HepG2 (cell line): Measurements from ENCODE around the gene ZFP62. TPM values are rescaled to one million over a fixed set of nuclear protein-coding genes. Genes with fewer than 3 reads are reported as not detected.

Experiments used
- ATAC-seq: fragments of 200-7000 bp; cut with Tn5 transposase; 3 replicates; pipeline ENCODE4 v1.9.1; 2020; ENCODE audit warnings: mild to moderate bottlenecking, moderate library complexity
- BruUV-seq: library from RNA; stranded (reverse); fragments of 400-500 nt; replicated peaks from 2 replicates; lab custom pipeline; 2021; lab: Mats Ljungman, UMichigan
- CTCF ChIA-PET: fragments of 300-600 bp; formaldehyde crosslinking; extraction: SDS; loops from one replicate; lab custom pipeline; 2021; ENCODE audit warnings: low total read pairs, inconsistent platforms, low intra/inter-chr PET ratio; lab: Yijun Ruan, JAX
- POLR2A ChIA-PET: fragments of 350-600 bp; sonication (Branson Sonifier 250); formaldehyde crosslinking; loops from one replicate; lab custom pipeline; 2020; ENCODE audit warnings: antibody characterized with exemption, inconsistent platforms; lab: Yijun Ruan, JAX
- DNase-seq: peaks from one replicate; pipeline ENCODE4 v3.0.0-alpha.2; 2015; ENCODE audit warnings: low spot score
- FAIRE-seq: peaks from 3 replicates; lab custom pipeline; 2011; peaks lifted over from hg19 to GRCh38; lab: Jason Lieb, UNC
- H2AFZ ChIP-seq: one replicate; pipeline ENCODE4 v1.6.1; 2011; ENCODE audit warnings: low read length, inconsistent platforms
- H3K27ac ChIP-seq: fragments of 300-600 bp; 3 replicates; pipeline ENCODE4 v1.8.0; 2011; ENCODE audit warnings: mixed run types, mild to moderate bottlenecking, mixed read lengths, low read length, inconsistent platforms; ENCODE audit not compliant: insufficient read depth; ENCODE audit errors: extremely low read length
- H3K27me3 ChIP-seq, 2 experiments: fragments of 200-600 bp in 1 of 2; 2 replicates in 1 of 2; 3 replicates in 1 of 2; pipeline versions ENCODE4 v1.6.0 to v1.8.0; 2011; ENCODE audit warnings: low read length in 2 of 2, mild to moderate bottlenecking in 2 of 2, moderate library complexity in 2 of 2, inconsistent platforms in 1 of 2; ENCODE audit not compliant: insufficient read depth in 2 of 2, control insufficient read depth in 1 of 2
- H3K36me3 ChIP-seq, 2 experiments: fragments of 200-600 bp in 1 of 2; replicated peaks in 1 of 2; 2 replicates in 1 of 2; 3 replicates in 1 of 2; pipeline versions ENCODE4 v1.5.1 to v1.8.0; 2011; ENCODE audit warnings: low read length in 2 of 2, inconsistent platforms in 1 of 2; ENCODE audit not compliant: insufficient read depth in 2 of 2, control insufficient read depth in 1 of 2
- H3K4me1 ChIP-seq: 2 replicates; pipeline ENCODE4 v1.5.1; 2012; ENCODE audit warnings: low read length, inconsistent platforms; ENCODE audit not compliant: insufficient read depth
- H3K4me2 ChIP-seq: 2 replicates; pipeline ENCODE4 v1.6.0; 2011; ENCODE audit warnings: low read depth, low read length, inconsistent platforms
- H3K4me3 ChIP-seq, 3 experiments: fragments of 200-600 bp in 1 of 3; sonication (generic), shearing (Covaris generic) in 1 of 3; replicated peaks in 1 of 3; 2 replicates each; pipeline ENCODE4 v1.5.1; 2011 to 2016; ENCODE audit warnings: low read length in 3 of 3, inconsistent platforms in 2 of 3, low read depth in 2 of 3, mild to moderate bottlenecking in 2 of 3, control low read depth in 1 of 3, mixed read lengths in 1 of 3; ENCODE audit not compliant: insufficient read depth in 1 of 3
- H3K79me2 ChIP-seq: one replicate; pipeline ENCODE4 v1.6.1; 2011; ENCODE audit warnings: low read length, inconsistent platforms; ENCODE audit not compliant: insufficient read depth
- H3K9ac ChIP-seq: 2 replicates; pipeline ENCODE4 v1.6.0; 2011; ENCODE audit warnings: mild to moderate bottlenecking, low read depth, low read length, inconsistent platforms; ENCODE audit not compliant: insufficient read depth
- H3K9me3 ChIP-seq: 2 replicates; pipeline ENCODE4 v1.5.1; 2012; ENCODE audit warnings: mild to moderate bottlenecking, low read length
- H4K20me1 ChIP-seq: 2 replicates; pipeline ENCODE4 v1.6.0; 2011; ENCODE audit warnings: inconsistent platforms, mild to moderate bottlenecking, low read length, moderate library complexity; ENCODE audit not compliant: insufficient read depth
- CEBPB ChIP-seq: IDR thresholded peaks from 2 replicates; pipeline ENCODE4 v1.6.1; 2011; ENCODE audit warnings: low read depth, low read length, improper control_type of control experiment, borderline replicate concordance
- CEBPG ChIP-seq: IDR thresholded peaks from 2 replicates; pipeline ENCODE4 v1.6.1; 2016
- HNRNPL ChIP-seq: fragments of 200-400 bp; formaldehyde crosslinking; IDR thresholded peaks from 2 replicates; pipeline ENCODE4 v1.6.1; 2017; ENCODE audit warnings: mild to moderate bottlenecking, low read depth, low read length
- RAD51 ChIP-seq: fragments of 450-650 bp; IDR thresholded peaks from 2 replicates; pipeline ENCODE4 v1.6.1; 2016; ENCODE audit warnings: borderline replicate concordance
- USF2 ChIP-seq, 2 experiments: sonication (generic) in 1 of 2; formaldehyde crosslinking in 1 of 2; IDR thresholded peaks; 2 replicates each; pipeline versions ENCODE4 v1.5.1 to v1.6.1; 2011 to 2020; ENCODE audit warnings: borderline replicate concordance in 1 of 2, low read depth in 1 of 2, low read length in 1 of 2, mild to moderate bottlenecking in 1 of 2, missing genetic modification reagents in 1 of 2, moderate library complexity in 1 of 2
- ZFX ChIP-seq: sonication (generic); formaldehyde crosslinking; IDR thresholded peaks from 2 replicates; pipeline ENCODE4 v1.4.0; 2020; ENCODE audit warnings: mild to moderate bottlenecking, low read depth, missing genetic modification reagents, moderate library complexity
- ZFY ChIP-seq: sonication (generic); formaldehyde crosslinking; IDR thresholded peaks from 2 replicates; pipeline ENCODE4 v1.4.0; 2020; ENCODE audit warnings: missing genetic modification reagents
- ZNF12 ChIP-seq: sonication (generic); formaldehyde crosslinking; IDR thresholded peaks from 2 replicates; pipeline ENCODE4 v1.5.0; 2020; ENCODE audit warnings: missing genetic modification reagents
- ZNF124 ChIP-seq: sonication (generic); formaldehyde crosslinking; IDR thresholded peaks from 2 replicates; pipeline ENCODE4 v1.4.0; 2020; ENCODE audit warnings: missing genetic modification reagents
- ZNF800 ChIP-seq: sonication (generic); formaldehyde crosslinking; IDR thresholded peaks from 2 replicates; pipeline ENCODE4 v1.4.0; 2020; ENCODE audit warnings: missing genetic modification reagents
- ZSCAN5A ChIP-seq: sonication (generic); formaldehyde crosslinking; IDR thresholded peaks from 2 replicates; pipeline ENCODE4 v1.8.0; 2022; ENCODE audit warnings: mild to moderate bottlenecking, missing genetic modification reagents, borderline replicate concordance
- WGBS: methylation state at CpG from one replicate; pipeline ENCODE4 v1.1.6; 2017; ENCODE audit warnings: low lambda C conversion rate; 5-methylcytosine and 5-hydroxymethylcytosine counted together
- in situ Hi-C: cut with HindIII; loops from 2 replicates; pipeline ENCODE4 v1.10.0; 2017; ENCODE audit warnings: low pct_unique_long_range_greater_than_20kb; ENCODE audit not compliant: extremely low pct_ligation_motif_present
- intact Hi-C: fragments of 100-400 bp; cut with micrococcal nuclease; formaldehyde crosslinking; loops from one replicate; pipeline ENCODE4 v1.10.0; 2022; ENCODE audit not compliant: unreplicated experiment
- polyA plus RNA-seq, 8 experiments: library from polyadenylated mRNA; depleted of rRNA in 3 of 8; stranded (reverse) in 7 of 8; unstranded in 1 of 8; fragments of >200 nt; fragmentation: Illumina TruSeq in 4 of 8; extraction: Trizol in 4 of 8; gene quantifications; 2 replicates each; pipeline versions ENCODE4 v1.2.1 to v1.2.3, GENCODE V29; 2011 to 2016; ENCODE audit warnings: low read depth in 4 of 8, missing spikeins in 1 of 8, mixed read lengths in 1 of 8; ENCODE audit not compliant: insufficient read depth in 1 of 8
- total RNA-seq, 5 experiments: library from RNA; depleted of rRNA; stranded (reverse); fragments of >200 nt; fragmentation: Illumina TruSeq; extraction: Trizol; gene quantifications; 2 replicates each; pipeline ENCODE4 v1.2.3, GENCODE V29; 2016; ENCODE audit warnings: low read depth in 1 of 5

Gene ZFP62
- total and polyA plus RNA-seq, 2 of the 13 experiments (the other 11 are each of a cell fraction or from before 2014, with no cell fraction given): 8.2 to 19.4 TPM

GRCh38 chr5:180807046-180807445 lies 54.0 kb downstream of the ZFP62 start:
- ATAC-seq (no peak), DNase-seq (no peak), FAIRE-seq (no peak)
- Histone ChIP-seq H2AFZ (no peak overlapping the region), H3K4me2 (peak overlapping the region; percentile 79), H3K4me1 (peaks cover 60% of the 10 kb centered on the region), H3K9me3 (no peaks in the 10 kb centered on the region), H3K4me3 (peak overlapping the region; percentile 72 to 85 (median 79)), H3K36me3 (peaks cover 0 to 3% of the 10 kb centered on the region in 2 experiments; a peak in 1 of 5 replicates), H3K27me3 (no peaks in the 10 kb centered on the region; a peak in 1 of 5 replicates), H3K9ac (peak overlapping the region; percentile 89), H4K20me1 (peaks cover 38% of the 10 kb centered on the region), H3K79me2 (peaks cover 63% of the 10 kb centered on the region), H3K27ac (peak overlapping the region; percentile 100)
- in situ Hi-C loops: no loop called here
- BruUV-seq: no TSS peak
- TF ChIP-seq ZFY (CRISPR knock-in tag) (peak; percentile 37; the same call in 1 of the 2 replicates), ZNF12 (peak; percentile 78; the same call in 1 of the 2 replicates), ZNF124 (CRISPR knock-in tag) (no peak)
- ChIA-PET CTCF (no interaction called here), POLR2A (interaction anchor here (0.7 kb wide), 1 partner anchor 53 kb away, joined by 3 read pairs; no protein-coding TSS in a partner anchor)
- 36% methylated on average over 1 of the region's 1 CpG for WGBS
- intact Hi-C loops: no loop called here

- intact Hi-C loops: no loop called here
- DNase-seq: no peak
- POLR2A ChIA-PET: interaction anchor here (0.7 kb wide), 1 partner anchor 54 kb away, joined by 3 read pairs; no protein-coding TSS in a partner anchor
- Histone ChIP-seq H3K4me3 (peak overlapping the region; percentile 72 to 85 (median 79); a peak in 5 of 6 replicates), H3K4me1 (peaks cover 60% of the 10 kb centered on the region), H3K79me2 (peaks cover 69% of the 10 kb centered on the region), H2AFZ (no peak overlapping the region), H3K27me3 (no peaks in the 10 kb centered on the region; a peak in 1 of 5 replicates), H3K4me2 (peak overlapping the region; percentile 79), H3K36me3 (peaks cover 0 to 3% of the 10 kb centered on the region in 2 experiments; a peak in 1 of 5 replicates), H3K9me3 (no peaks in the 10 kb centered on the region), H3K9ac (peak overlapping the region; percentile 89), H3K27ac (peak overlapping the region; percentile 20), H4K20me1 (peaks cover 44% of the 10 kb centered on the region)
- FAIRE-seq: no peak
- WGBS: 41% methylated on average over 7 of the region's 9 CpGs
- CTCF ChIA-PET: no interaction called here
- no peak for ATAC-seq
- no TSS peak for BruUV-seq
- in situ Hi-C loops: no loop called here
- peak; percentile 53; the same call in 1 of the 2 replicates for TF ChIP-seq RAD51
- no peak for TF ChIP-seq ZSCAN5A
- peak; percentile 53; the same call in 1 of the 2 replicates for TF ChIP-seq CEBPG (CRISPR knock-in tag)
- TF ChIP-seq HNRNPL: no peak
- peak; percentile 15; the same call in 1 of the 2 replicates for TF ChIP-seq ZFX (CRISPR knock-in tag)
- peak; percentile 60 for TF ChIP-seq USF2 (IDR thresholded peaks at IDR 0.05; ENCODE audit: low read depth, low read length)
- TF ChIP-seq USF2 (CRISPR knock-in tag; IDR thresholded peaks at IDR 0.05; ENCODE audit: borderline replicate concordance): peak; percentile 61; the same call in 1 of the 2 replicates
- TF ChIP-seq CEBPB: peak; percentile 40; the same call in 1 of the 2 replicates
- no peak for TF ChIP-seq ZNF800 (CRISPR knock-in tag)
These were observed 54.6 kb downstream of the ZFP62 start for GRCh38 chr5:180806351-180807011.
